GM19452 (cell line): ENCODE data around the gene CASP9.
"Not testable (repeated sequence)": the region's sequence is repeated elsewhere in the genome, so short reads cannot be mapped to it uniquely, and the experiment has no call there.

Experiments used
- ATAC-seq: cut with Tn5 transposase; IDR thresholded peaks from one replicate; pipeline ENCODE4 v1.9.1; 2021; ENCODE audit not compliant: unreplicated experiment

CASP9 gene

GRCh38 chr1:15471067-15471466 is 52.9 kb downstream of the CASP9 start:
- ATAC-seq = not testable (repeated sequence)

GRCh38 chr1:15469821-15470448 is 54.1 kb downstream of the CASP9 start:
- ATAC-seq = not testable (repeated sequence)

GRCh38 chr1:15469361-15469760 is 54.7 kb downstream of the CASP9 start:
- no peak for ATAC-seq

DNA sequence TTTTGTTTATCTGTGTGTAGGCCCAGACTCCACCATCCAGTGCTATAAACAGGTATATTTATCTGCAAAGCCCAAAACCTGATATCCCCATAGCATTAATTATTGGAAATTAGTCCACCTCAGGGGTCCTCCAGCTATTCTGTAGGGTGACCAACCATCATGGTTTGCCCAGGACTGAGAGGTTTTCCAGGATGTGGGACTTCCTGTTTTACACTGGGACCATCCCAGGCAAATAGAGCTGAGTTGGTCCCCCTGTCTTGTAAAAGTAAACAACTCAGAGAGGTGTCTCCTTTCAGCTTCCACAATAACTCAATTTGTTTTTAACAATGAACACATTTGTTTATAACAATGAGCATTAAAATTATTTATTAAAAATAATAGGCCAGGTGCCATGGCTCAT is 55.9 kb downstream of the CASP9 start:
- no peak for ATAC-seq

- ATAC-seq = not testable (repeated sequence)
Measured at GRCh38 chr1:15466955-15467625, 56.9 kb downstream of the CASP9 start.

GRCh38 chr1:15465674-15466073 is 58.3 kb downstream of the CASP9 start:
- ATAC-seq = no peak

GRCh38 chr1:15463926-15464322 is 60.1 kb downstream of the CASP9 start:
- not testable (repeated sequence) for ATAC-seq

- ATAC-seq = not testable (repeated sequence)
Measured at GRCh38 chr1:15463064-15463800, 60.8 kb downstream of the CASP9 start.

- ATAC-seq = no peak
Measured at GRCh38 chr1:15460708-15461095, 63.3 kb downstream of the CASP9 start.

DNA sequence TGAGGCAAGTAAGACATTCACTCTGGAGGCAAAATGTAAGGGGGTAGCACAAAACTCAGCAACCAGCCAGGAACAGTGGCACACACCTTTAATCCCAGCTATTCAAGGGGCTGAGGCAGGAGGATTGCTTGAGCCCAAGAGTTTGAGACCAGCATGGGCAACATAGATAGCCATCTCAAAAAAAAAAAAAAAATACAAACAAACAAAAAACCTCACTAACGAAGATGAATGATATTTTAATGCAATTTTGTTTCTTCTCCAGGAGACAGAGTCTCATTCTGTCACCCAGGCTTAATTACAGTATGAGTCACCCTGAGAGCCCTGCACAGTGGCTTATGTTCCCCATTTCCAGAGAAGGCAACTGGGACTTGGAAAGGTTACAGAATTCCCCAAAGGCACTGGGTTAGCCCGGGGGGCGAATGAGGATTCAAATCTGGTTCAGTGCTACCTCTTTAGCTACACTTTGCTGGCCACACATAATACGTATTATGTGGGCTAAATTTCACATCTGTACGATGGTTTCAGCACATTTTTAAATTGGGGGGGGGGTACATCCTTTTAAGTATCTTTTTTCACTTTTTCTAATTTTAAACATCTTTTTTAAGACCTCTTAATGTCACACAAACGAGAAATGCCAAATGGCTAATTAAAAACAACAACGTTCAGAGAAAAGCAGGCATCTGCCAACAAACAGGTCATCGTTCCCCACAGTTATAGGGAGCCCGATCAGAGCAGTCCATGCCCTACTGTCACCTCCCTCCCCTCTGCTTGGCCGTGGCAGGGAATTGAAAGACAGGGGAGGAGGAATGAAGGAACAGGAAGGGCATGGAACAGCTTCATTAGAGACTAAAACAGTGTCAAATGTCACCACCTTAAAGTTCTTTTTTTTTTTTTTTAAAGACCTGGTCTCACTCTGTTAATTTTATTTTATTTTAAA is 64.0 kb downstream of the CASP9 start:
- no peak for ATAC-seq

DNA sequence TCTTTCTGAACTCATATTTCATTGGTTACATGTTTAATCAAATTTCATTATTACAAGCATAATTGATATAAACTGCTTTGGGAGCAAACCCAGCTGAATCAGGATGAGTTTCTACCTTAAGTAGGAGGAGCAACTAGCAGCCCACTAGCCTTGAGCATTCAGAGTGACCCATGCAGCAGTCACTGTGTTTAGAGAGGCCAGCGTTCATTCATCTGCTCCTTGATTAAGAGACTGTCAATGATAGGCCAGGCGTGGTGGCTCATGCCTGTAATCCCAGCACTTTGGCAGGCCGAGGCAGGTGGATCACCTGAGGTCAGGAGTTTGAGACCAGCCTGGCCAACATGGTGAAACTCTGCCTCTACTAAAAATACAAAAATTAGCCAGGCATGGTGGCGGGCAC is 65.6 kb downstream of the CASP9 start:
- not testable (repeated sequence) for ATAC-seq

DNA sequence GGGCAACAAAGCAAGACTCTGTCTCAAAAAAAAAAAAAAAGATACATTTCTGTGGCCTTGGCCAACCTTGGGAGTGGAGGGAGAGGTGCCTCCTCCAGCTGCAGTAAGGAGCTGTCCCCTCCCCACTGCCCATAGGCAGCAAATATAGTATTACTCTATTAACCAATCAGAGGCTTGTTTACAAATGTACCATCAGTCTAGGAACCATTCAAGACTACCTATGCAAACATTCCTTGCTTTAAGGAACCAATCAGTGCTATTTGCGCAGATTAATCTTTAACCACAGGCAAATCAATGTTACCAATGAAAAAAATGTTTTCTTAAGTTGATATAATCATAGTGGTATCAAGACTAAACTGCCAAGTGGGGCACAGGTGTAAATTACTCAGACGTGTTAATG is 66.4 kb downstream of the CASP9 start:
- ATAC-seq = no peak

GRCh38 chr1:15456313-15456954 is 67.6 kb downstream of the CASP9 start, which contains the start of gene CELA2A:
Gene CELA2A (plus strand): TSS chr1:15456732. CDS start chr1:15456754, 22 bp downstream.
- ATAC-seq = no peak

DNA sequence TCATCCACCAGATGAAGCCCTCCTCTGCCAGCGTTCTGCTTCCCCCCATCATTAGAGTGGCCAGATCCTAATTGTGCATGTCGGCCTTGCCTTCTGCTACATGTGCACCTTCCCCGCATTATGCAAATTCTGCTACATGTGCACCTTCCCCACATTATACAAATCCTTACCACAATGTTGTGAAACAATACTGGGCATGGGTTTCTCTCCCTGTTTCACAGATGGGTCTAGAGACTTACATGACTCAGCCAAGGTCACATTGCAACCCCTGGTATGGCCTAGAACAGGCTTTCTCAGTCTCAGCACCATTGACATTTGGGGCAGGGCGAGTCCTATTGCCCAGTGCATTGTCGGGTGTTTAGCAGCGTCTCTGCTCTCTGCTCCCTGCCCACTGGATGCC is 68.5 kb downstream of the CASP9 start:
- ATAC-seq = no peak

GRCh38 chr1:15454256-15454655 is 69.8 kb downstream of the CASP9 start:
- ATAC-seq = no peak

- no peak for ATAC-seq
Measured at GRCh38 chr1:15453734-15454133, 70.3 kb downstream of the CASP9 start.

GRCh38 chr1:15452866-15453571 is 71.0 kb downstream of the CASP9 start:
- ATAC-seq = no peak

DNA sequence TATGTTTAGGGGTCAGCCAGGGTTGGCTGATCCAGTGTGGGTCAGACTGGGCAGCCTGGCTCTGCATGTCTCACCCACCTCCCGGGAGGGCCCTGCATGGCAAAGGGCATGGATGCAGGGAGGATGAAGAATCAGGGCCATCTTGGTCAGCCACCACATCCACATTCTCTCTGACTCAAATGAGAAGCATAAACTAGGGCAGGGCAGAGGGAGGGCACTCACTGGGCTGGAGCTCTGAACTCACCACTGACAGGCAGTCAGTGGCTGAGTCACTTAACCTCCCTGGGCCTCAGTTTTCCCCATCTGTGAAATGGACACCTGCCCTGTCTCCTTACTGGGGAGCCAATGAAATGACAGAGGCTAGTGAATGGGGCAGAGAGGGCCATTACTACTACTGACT is 71.8 kb downstream of the CASP9 start:
- ATAC-seq = no peak

- ATAC-seq = no peak
Measured at GRCh38 chr1:15451014-15451722, 72.8 kb downstream of the CASP9 start.
